Sigmoid colon (tissue), 4 donors: Measurements from ENCODE around the gene AGTRAP.

Experiments used
- CTCF ChIP-seq, 4 experiments: fragments of 450-650 bp in 3 of 4; fragments of 200-600 bp in 1 of 4; IDR thresholded peaks; one replicate each; pipeline ENCODE4 v1.5.1; 2016 to 2019; ENCODE audit warnings: antibody characterized with exemption in 4 of 4, mild to moderate bottlenecking in 3 of 4, moderate library complexity in 2 of 4
- POLR2A ChIP-seq, 2 donors: fragments of 450-650 bp; IDR thresholded peaks; one replicate each; pipeline ENCODE4 v1.6.1; 2016; ENCODE audit warnings: antibody characterized with exemption in 2 of 2, mild to moderate bottlenecking in 2 of 2, moderate library complexity in 2 of 2
- POLR2AphosphoS5 ChIP-seq, 4 donors: sonication (generic); formaldehyde crosslinking; IDR thresholded peaks; one replicate each; pipeline ENCODE4 v1.6.1; 2017; ENCODE audit warnings: antibody characterized with exemption in 4 of 4

GRCh38 chr1:11707621-11708276 lies 28.2 kb upstream of the AGTRAP start:
- TF ChIP-seq POLR2A (IDR thresholded peaks at IDR 0.05): no peak
- TF ChIP-seq CTCF (IDR thresholded peaks at IDR 0.05): no peak
- TF ChIP-seq POLR2AphosphoS5 (IDR thresholded peaks at IDR 0.05): no peak
